GM19023 (cell line): ENCODE measurements around the gene WDFY2.
"Not testable (repeated sequence)": the region's sequence is repeated elsewhere in the genome, so short reads cannot be mapped to it uniquely, and the experiment has no call there.

Source experiments
- ATAC-seq: cut with Tn5 transposase; IDR thresholded peaks from one replicate; pipeline ENCODE4 v1.9.1; 2021; ENCODE audit warnings: mild to moderate bottlenecking, moderate library complexity; ENCODE audit not compliant: unreplicated experiment

WDFY2 gene

DNA sequence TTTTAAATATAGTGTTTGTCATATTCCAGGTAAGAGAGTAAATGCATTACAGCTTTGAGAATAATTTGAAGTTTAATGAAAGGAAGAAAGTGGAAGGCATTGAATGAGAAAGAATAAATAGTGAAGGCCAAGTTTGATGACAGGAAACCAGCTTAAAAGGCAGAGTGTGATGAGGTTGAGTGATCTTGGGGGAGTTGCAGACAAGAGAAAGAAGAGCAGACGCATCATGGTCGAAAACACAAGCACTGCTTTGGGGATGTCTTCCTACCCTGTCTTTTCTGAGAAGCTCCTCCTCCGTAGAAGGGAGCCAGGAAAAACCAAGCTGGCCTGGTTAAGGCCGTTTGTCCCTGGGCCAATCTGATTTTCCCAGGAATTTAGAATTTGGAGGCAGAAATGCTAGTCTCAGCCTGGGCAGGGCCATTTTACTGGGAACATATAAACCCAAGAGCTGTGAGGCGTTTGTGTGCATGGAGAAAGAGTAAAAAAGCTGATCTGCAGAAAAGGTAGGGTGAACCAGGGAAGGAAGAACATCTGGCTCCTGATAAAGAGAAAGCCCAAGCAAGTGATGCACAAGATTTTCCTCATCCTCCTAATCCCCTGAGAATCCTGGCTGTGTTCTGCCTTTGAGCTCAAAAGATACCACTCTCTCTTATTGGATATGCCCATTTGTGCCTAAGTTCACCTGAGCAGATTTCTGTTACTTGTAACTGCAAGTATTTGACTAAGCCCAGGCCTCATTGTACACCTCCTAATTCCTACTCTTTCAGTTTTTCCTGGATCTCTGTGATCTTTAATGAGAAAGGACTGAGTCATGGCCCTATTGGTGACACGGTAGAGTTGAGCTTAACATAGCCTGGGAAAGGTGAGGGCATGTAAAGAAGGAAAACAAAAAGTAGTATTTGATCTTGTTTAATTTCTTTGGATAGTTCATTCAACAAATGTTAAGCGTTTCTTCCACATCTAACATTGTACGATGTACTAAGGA, 80.0 kb downstream of the WDFY2 start:
- no peak for ATAC-seq

DNA sequence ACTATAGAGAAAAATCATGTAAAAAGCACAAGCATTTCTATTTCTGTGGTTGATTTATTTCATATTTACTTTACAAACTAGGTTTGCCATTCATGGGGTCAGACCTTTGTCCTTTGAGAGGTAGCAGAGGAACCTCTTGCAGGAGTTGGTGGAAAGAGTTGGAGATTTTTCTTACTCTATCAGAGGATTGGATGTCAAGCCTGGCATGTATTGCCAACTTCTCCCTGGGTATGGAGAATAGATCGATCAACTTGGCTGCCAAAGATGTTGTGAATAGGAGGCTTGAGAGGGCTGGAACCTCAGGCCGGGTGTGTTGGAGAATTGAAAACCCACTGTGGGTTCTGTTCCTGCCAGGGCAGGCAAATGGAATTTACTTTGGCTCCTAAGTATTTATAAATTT, 81.2 kb downstream of the WDFY2 start:
- no peak for ATAC-seq

DNA sequence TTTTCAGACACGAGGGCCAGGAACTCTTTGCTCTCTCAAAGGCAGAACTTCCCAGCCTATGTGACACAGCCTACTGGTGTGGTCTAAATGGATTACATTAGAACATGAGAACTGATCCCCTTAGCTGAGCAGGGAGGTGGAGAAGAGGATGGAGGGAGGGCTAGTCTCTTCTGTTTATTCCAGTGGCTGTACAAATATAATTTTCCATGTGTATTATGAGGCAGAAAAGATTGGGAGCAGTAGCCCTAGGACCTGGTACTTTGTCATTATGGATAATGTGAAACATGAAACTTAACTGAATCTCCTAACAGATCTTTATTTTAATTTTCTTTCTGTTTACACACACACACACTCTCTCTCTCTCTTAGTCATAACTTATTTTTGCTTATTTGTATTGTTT, 82.1 kb downstream of the WDFY2 start:
- no peak for ATAC-seq

DNA sequence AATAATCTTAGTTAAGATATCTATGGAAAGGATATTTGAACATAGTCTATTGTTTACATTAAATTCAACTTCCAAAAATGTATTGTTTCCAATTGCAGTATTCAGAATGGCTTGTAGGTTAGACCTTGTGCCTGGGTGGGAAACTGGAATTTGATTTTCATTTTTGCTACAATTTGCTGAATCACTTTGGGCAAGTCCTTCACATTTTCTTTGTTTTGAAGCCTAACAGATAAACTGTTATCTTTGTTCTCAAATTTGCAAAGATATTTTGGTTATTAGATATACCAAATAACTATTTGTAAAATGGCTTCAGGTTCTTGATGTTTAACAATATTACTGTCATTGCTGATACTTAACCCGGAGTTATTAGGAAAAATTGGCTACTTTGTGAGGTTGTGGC, 82.6 kb downstream of the WDFY2 start:
- ATAC-seq: no peak

DNA sequence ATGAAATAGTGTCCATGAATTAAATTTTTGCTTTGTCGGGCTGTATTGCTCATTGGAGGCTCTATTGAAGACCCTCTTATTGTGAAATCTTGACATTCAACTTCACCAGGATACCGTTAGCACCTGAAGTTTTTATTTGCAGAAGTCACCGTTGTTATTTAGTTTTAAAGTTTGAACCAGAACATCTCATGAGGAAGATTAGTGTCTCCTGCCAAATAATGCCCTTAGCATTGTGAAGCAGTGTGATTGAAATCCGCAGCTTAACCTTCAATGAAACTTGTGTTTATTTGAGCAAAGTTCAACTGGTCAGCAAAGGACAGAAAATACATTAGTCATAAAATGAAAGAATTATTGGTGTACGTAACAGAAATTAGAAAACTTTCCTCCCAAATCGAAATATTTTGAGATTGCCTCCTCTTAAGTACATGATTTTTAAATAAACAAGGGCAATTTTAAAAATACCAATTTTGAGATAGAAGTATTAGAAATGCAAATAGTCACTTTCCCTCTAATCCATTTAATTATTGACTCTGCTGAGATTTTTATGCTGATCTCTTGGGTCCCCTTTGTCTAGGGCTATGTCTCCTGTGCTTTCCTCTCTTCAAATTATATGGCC, 84.4 kb downstream of the WDFY2 start:
- no peak for ATAC-seq

DNA sequence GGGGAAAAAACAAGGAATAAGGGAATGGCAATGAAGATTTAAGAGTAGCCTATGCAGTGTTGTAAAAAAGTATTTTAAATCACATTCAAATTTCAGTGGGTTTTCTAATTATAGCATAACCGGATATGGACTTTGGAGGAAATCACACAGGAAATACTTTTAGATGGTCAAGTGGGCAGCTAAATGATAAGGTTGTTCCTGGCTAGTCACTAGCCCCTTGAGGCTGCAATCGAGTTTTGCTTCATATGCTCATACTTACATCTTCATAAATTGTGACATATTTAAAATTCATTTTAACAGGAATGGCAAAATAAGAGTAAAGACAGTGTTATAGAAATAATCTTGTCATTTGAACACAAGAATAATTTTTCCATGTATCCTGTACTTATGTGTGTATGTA, 88.9 kb downstream of the WDFY2 start:
- ATAC-seq: no peak

DNA sequence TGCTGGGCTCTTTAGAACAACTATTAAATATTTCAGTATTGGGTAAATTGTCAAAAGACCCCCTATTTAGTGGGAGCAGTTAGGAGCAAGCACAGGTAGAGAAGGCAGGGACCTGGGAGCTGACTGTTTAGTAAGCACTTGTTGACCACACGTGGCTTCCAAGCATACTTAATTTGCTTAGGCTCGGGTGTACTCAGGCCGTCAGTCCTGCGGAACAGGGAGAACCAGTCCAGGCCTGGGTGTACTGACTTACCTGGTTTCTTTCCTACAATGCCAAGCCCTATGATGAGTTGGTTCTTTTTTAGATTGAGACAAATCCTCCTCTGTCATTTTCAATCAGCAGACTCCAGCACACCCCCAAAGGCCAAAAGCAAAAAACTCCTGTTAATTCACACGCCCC, 90.0 kb downstream of the WDFY2 start:
- ATAC-seq: no peak

DNA sequence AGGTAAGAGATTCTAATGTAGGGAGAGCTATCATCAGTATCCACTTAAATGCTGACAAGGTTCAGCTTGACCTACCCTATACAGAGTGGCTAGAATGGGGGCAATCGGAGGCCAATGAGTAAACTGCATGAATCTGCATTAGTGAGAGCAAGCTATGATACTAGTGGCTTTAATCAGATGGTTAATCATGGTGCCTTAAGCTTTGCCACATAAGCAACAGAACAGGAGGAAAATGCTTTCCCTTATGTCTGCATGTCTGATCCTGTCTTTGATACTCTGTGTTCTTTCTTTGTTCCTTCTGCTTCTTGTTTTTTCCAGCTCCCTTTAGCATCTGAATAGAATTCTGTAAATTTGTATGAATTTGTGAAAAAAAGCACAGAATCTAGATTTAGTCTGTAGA, 91.1 kb downstream of the WDFY2 start:
- no peak for ATAC-seq

DNA sequence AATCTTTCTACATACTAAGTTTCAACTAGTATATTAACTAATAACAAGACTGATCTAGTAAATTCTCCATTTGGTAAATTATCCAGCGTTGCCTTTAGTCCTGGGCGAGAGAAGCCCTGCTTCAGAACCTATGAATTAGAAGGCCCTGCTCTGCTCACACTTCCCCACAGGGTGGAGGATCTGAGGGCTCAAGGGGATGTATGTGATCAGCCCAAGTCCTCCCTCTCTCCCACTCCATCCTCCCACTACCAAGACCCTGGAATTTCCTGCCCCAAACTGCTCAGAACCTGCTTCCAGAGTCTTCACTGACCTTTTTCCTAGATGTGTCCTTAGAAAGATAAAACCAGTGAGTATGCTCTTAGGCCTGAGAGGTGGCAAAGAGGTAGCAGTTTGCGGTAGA, 91.6 kb downstream of the WDFY2 start:
- ATAC-seq: no peak

DNA sequence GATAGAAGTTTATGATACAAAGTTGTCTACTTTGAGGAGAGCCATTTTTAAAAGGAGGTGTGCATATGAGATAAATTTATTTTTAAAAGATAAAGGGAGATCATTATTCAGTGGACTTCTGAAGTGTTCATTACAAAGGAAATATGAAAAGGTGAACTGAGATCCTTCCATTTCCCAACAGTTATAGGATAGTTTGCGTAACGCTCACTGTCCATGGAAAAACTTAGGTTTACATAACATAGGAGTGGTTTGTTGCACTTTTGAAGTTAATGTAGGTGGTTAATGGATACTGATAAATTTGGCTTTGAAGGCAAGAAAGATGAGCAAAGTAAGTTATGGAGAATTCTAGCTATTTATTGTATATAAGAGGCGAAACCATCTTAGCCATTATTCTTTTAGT, 92.5 kb downstream of the WDFY2 start:
- no peak for ATAC-seq

DNA sequence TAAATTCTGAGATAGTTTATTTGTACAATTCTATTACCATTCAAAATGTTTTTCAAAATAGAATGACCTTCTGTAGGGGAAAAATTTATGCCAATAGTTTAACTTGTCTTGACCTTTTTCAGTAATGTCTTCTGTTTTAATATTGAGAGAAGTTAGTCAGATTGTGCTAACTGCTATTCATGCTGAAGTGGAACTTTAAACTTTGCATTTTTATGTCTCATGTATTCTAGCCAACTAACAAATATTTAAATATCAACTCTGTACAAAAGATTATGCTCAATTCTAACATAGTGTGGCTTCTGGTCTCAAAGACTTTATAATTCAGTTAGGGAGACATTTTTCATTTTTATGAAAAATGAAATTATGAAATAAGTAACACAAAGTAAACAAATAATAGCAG, 94.2 kb downstream of the WDFY2 start:
- ATAC-seq: no peak

DNA sequence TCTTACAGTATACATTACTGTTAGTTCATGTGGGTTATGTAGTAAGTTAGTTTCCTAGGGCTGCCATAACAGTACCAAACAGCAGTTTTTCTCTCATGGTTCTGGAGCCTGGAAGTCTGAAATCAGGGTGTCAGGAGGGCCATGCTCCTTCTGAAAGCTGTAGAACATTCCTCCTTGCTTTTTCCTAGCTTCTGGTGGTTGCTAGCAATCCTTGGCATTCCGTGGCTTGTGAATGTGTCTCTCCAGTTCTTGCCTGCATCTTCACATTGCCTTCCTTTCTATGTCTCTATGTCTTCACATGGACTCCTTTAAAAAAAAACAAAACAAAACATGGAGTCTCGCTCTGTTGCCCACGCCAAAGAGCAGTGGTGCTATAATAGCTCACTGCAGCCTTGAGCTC, 95.4 kb downstream of the WDFY2 start:
- ATAC-seq: no peak

DNA sequence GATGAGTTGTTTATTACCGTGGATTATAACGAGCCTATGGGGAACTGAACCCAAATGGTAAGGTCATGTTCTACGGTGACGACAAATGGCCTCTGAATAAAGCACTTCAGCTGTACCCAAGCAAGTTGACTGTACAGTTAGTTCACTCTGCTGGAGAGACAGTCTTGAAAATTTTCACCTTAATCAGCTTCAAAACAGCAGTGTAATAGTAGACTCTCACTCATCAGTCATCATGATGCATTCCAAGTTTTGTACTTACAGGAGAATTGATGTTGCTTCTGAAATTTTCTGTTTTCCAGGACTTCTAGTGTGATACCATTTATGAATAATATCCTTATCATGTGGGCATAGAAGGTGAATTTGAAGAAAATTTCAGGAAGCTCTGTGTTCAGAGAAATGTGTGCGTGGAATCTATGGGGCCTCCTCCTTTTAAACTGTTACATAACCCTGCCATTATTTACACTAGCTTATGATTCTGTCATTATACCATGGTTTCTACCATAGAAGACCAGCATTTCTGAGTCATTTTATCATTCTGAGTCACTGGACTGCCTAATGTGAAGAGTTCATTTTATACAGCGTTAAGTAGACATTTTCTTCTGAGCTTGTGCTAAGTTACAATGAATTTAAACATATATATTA, 96.9 kb downstream of the WDFY2 start:
- ATAC-seq: no peak

DNA sequence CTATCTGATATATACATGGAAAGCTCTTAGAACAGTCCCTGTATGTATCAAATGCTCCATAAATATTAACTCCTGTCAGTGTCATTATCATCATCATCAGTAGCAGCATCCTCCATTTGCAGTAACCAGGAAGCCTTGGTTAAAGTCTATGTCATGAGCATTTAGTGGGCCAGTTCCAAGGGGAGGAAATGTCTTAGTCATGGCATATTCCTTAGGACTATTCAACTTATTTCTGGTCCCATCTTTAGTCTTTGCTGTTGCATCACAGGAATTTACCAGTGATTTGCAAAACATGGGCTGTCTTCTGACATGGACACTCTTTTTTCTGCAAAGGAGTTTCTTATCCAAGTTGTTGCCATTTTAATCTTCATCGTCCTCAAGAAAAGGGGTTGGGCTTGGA, 98.4 kb downstream of the WDFY2 start:
- no peak for ATAC-seq

DNA sequence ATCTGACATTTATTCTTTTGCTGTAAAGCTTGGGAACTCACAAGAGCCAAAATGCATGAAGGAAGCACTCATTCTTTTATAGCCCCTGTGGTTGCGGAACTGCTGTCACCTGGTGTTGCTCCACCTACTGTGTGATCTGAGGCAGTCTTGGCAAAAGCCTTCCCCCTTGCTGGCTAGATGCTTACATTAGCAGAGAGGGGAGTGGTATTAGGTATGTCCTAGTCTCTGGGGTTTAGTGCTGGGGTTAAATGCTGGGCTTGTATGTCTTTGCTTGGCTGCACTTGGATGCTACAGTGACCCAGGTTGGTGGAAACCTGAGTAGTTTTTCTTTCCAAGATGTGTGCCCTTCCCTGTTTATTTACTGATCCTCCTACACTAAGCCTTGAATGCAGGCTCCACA, 99.3 kb downstream of the WDFY2 start:
- no peak for ATAC-seq

DNA sequence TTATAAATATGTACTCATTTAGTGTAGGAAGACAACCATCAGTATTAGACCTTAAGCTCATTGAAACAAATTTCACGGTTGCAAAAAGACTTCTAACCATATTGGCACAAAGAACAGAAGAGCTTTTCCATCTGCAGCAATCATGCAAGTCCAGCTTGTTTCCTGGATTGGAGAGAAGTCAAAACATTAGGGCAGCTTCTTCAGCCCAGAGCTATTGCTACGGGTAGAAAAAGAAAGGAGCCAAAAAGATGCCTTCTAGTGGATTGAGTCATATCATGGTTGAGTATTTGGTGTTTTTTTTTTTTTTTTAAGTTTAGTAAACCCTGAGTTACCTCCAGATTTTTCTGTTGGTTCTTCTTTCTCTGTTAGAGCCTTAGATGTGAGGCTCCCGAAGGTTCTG, 99.8 kb downstream of the WDFY2 start:
- ATAC-seq: no peak

DNA sequence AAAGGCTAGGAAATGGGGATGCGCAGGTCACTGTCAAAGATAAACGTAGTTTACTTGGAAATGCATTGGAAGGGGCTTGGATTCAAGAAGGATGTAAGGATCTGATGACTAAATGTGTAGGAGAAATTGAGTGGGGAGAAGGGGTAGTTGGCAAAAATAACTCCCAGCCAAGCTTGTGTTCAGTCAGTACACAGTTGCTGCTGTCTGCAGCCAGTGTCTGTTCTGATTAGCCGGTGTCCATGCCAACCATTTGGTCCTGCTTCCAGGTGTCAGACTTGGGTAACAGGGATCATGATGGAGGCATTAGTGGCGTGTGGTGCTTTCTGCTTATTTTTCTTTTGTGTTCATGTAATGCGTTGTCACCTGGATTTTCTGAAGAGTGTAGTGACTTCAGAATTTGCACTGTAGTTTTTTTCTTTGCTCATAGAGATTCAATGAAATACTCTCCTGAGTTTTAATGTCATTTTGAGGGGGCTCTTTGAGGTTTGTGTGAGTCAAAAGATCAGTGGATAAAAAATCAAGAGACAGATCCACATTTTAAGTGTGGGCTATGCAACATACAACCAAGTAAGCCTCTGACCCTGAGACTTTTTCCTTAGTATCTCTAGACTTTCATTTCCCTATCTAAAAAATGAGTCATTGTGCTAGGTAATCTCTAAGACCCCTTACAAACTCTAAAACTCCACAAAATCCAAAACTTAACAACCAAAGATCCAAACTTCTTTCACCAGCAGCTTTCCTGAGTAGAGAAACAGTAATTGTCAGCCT, 103.9 kb downstream of the WDFY2 start:
- no peak for ATAC-seq

DNA sequence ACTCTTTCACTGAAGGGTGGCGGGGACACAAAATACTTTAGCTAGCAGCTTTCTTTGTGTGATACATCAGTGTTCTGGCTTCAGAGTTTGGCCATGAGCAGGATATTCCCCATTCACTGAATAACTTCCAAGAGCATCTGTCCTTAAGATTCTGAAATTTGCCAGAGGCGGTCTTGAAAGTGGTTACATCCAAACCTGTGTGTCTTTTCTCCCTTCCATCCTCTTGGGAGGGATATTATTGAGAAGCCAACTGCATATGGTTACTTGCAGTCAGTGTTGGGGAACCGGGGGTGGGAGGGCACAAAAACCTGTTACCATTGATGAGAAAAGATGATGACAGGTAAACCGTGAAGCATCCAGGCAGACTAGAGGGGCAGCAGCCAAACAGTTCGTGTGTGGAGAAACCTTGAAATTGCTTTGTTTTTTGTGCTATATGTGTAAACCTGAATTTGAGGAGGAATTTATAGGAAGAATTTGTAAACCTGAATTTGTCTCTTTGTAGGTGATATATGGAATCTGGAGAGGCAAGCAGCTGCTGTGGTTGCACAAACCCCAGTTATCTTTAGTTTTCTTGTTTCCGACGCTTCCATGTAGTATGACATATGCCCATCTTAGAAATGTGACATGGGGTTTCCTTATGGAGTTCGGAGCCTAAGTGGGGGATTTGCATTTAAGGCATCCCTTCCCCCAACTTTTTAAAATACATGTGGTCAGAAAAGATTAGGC, 104.8 kb downstream of the WDFY2 start:
- ATAC-seq: no peak

DNA sequence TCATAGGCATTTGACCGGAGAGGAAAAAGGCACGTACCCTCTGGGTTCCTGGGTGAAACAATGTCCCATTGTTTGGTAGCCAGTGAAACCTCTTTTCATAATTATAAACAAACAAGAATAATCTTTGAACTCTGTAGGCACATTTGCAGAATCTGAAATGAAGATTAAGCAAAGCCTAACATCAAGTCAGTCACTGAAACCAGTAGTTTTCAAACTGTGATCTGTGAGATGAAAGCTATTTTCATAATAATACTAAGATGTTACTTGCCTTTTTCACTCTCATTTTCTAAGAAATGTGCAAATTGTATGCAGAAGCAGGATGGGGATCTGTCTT, 105.4 kb downstream of the WDFY2 start:
- no peak for ATAC-seq

DNA sequence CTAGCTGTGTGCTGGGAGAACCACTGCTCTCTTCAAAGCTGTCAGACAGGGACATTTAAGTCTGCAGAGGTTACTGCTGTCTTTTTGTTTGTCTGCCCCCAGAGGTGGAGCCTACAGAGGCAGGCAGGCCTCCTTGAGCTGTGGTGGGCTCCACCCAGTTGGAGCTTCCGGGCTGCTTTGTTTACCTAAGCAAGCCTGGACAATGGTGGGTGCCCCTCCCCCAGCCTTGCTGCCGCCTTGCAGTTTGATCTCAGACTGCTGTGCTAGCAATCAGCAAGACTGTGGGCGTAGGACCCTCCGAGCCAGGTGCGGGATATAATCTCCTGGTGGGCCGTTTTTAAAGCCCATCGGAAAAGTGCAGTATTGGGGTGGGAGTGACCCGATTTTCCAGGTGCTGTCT, 111.4 kb downstream of the WDFY2 start:
- not testable (repeated sequence) for ATAC-seq

DNA sequence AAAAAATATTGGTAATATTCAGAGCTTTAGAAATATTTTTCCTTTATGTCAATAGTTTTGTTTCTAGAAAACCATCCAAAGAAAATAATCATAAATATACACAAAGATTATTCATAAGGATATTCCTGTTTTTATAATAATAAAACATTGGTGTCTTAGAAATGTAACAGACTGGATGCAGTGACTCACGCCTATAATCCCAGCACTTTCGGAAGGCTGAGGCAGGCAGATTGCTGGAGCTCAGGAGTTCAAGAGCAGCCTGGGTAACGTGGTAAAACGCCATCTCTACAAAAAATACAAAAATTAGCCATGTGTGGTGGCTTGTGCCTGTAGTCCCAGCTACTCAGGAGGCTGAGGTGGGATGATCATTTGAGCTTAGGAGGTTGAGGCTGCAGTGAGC, 112.9 kb downstream of the WDFY2 start:
- ATAC-seq: no peak
